Right lobe of liver (tissue), 4 donors: ENCODE measurements around the gene PCNX4.

Experiments
- POLR2A ChIP-seq: fragments of 450-650 bp; IDR thresholded peaks from one replicate; pipeline ENCODE4 v1.6.1; 2017; ENCODE audit warnings: antibody characterized with exemption, mild to moderate bottlenecking
- TF ChIP-seq, protein P1 (sequence below), 4 donors: fragments of 200-600 bp in 3 of 4; fragments of 450-650 bp in 1 of 4; IDR thresholded peaks; one replicate each; pipeline versions ENCODE4 v1.5.1 to v1.8.0; 2016 to 2022; ENCODE audit warnings: antibody characterized with exemption in 4 of 4, mild to moderate bottlenecking in 2 of 4
- donor health status: DM: no; HTN: no; CAD: no.
- donor health status: DM: no; HTN: no; CAD: no.
- donor health status: DM: no; HTN: yes; CAD: no.

- TF ChIP-seq, protein P1, sequence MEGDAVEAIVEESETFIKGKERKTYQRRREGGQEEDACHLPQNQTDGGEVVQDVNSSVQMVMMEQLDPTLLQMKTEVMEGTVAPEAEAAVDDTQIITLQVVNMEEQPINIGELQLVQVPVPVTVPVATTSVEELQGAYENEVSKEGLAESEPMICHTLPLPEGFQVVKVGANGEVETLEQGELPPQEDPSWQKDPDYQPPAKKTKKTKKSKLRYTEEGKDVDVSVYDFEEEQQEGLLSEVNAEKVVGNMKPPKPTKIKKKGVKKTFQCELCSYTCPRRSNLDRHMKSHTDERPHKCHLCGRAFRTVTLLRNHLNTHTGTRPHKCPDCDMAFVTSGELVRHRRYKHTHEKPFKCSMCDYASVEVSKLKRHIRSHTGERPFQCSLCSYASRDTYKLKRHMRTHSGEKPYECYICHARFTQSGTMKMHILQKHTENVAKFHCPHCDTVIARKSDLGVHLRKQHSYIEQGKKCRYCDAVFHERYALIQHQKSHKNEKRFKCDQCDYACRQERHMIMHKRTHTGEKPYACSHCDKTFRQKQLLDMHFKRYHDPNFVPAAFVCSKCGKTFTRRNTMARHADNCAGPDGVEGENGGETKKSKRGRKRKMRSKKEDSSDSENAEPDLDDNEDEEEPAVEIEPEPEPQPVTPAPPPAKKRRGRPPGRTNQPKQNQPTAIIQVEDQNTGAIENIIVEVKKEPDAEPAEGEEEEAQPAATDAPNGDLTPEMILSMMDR (IDR thresholded peaks at IDR 0.05): peak; percentile 49 to 51 (median 50)
- TF ChIP-seq POLR2A: no peak
These were observed 27.1 kb upstream of the PCNX4 start for GRCh38 chr14:60064491-60065072.
